Measurements from ENCODE around the gene GAREM1. TPM values are rescaled to one million over a fixed set of nuclear protein-coding genes. Genes with fewer than 3 reads are reported as not detected.

GAREM1 gene
- total RNA-seq, 1 experiment from 2014 or later: 7.0 TPM

DNA sequence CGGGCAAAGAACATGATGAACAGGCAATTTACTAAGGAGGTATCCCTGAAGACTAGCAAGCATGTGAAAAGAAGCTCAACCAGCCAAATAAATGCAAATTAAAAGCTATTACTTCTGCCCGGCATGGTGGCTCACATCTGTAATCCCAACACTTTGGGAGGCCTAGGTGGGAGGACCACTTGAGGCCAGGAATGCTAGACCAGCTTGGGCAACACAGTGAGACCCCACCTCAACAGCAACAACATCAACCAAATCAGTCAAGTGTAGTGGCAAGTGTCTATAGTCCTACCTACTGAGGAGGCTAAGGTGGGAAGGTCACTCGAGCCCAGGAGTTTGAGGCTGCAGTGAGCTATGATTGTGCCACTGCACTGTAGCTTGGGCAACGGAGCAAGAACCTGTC is 141.7 kb downstream of the GAREM1 start:
- Mint-ChIP-seq H3K27me3 (ENCODE audit: low read depth) (no peaks in the 10 kb centered on the region), H3K27ac (no peak overlapping the region), H3K36me3 (no peaks in the 10 kb centered on the region), H3K4me3 (no peak overlapping the region), H3K9me3 (0 out of 2 replicates have a peak, but pooled peaks cover 3% of the 10 kb centered on the region), H3K4me1 (peaks cover 16% of the 10 kb centered on the region)
- POLR2A ChIA-PET: no interaction called here
- DNase-seq (ENCODE audit: low spot score) (no peak), ATAC-seq (no peak)
- CTCF ChIA-PET: interaction anchor here (1.0 to 1.3 kb wide), 2 partner anchors 39 to 220 kb away, joined by 3 read pairs; no protein-coding TSS in a partner anchor
- no peak for TF ChIP-seq TEAD1 (CRISPR knock-in tag; IDR thresholded peaks at IDR 0.05)
- no peak for TF ChIP-seq SMAD4 (CRISPR knock-in tag; IDR thresholded peaks at IDR 0.05)
- peak; percentile 99 for TF ChIP-seq ZNF121 (CRISPR knock-in tag; IDR thresholded peaks at IDR 0.05)
- TF ChIP-seq GTF2I (CRISPR knock-in tag; conservative IDR thresholded peaks at IDR 0.05): peak; percentile 84

DNA sequence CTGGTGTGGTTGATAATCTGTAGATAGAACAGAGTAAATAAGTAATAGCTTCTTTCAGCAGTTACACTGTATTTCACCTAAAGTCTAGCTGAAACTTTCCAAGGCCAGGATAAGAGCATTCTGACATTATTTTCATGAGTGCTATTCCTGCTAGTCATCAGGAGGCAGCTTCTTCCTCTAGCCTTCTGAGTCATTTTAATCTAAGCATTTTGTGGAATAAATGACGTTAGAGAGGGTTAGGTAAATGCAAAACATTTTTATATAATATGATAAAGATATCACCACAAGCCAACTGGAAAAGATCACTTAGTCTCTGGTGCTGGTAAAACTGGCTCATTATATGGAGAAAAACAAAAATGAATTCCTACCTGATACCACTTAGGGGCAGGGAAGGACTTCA is 142.3 kb downstream of the GAREM1 start:
- Mint-ChIP-seq H3K4me1 (peaks cover 16% of the 10 kb centered on the region), H3K36me3 (no peaks in the 10 kb centered on the region), H3K9me3 (0 out of 2 replicates have a peak, but pooled peaks cover 3% of the 10 kb centered on the region), H3K27me3 (ENCODE audit: low read depth) (no peaks in the 10 kb centered on the region), H3K4me3 (no peak overlapping the region), H3K27ac (no peak overlapping the region)
- DNase-seq (ENCODE audit: low spot score): no peak
- ChIA-PET POLR2A (no interaction called here), CTCF (interaction anchor here (1.0 to 1.3 kb wide), 2 partner anchors 39 to 221 kb away, joined by 3 read pairs; no protein-coding TSS in a partner anchor)
- TF ChIP-seq, protein P1, sequence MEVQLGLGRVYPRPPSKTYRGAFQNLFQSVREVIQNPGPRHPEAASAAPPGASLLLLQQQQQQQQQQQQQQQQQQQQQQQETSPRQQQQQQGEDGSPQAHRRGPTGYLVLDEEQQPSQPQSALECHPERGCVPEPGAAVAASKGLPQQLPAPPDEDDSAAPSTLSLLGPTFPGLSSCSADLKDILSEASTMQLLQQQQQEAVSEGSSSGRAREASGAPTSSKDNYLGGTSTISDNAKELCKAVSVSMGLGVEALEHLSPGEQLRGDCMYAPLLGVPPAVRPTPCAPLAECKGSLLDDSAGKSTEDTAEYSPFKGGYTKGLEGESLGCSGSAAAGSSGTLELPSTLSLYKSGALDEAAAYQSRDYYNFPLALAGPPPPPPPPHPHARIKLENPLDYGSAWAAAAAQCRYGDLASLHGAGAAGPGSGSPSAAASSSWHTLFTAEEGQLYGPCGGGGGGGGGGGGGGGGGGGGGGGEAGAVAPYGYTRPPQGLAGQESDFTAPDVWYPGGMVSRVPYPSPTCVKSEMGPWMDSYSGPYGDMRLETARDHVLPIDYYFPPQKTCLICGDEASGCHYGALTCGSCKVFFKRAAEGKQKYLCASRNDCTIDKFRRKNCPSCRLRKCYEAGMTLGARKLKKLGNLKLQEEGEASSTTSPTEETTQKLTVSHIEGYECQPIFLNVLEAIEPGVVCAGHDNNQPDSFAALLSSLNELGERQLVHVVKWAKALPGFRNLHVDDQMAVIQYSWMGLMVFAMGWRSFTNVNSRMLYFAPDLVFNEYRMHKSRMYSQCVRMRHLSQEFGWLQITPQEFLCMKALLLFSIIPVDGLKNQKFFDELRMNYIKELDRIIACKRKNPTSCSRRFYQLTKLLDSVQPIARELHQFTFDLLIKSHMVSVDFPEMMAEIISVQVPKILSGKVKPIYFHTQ (CRISPR knock-in tag; IDR thresholded peaks at IDR 0.05): no peak
- no peak for TF ChIP-seq OVOL2 (CRISPR knock-in tag; IDR thresholded peaks at IDR 0.05; ENCODE audit: borderline replicate concordance)
- no peak for TF ChIP-seq ZNF317 (CRISPR knock-in tag; IDR thresholded peaks at IDR 0.05; ENCODE audit: borderline replicate concordance, low read depth)
- no peak for TF ChIP-seq GRHL2 (CRISPR knock-in tag; IDR thresholded peaks at IDR 0.05; ENCODE audit: insufficient replicate concordance, severe bottlenecking)
- TF ChIP-seq, protein P2, sequence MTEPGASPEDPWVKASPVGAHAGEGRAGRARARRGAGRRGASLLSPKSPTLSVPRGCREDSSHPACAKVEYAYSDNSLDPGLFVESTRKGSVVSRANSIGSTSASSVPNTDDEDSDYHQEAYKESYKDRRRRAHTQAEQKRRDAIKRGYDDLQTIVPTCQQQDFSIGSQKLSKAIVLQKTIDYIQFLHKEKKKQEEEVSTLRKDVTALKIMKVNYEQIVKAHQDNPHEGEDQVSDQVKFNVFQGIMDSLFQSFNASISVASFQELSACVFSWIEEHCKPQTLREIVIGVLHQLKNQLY (CRISPR knock-in tag; IDR thresholded peaks at IDR 0.05): no peak
- TF ChIP-seq HMGA2 (CRISPR knock-in tag; IDR thresholded peaks at IDR 0.05): no peak
- TF ChIP-seq, protein P3, sequence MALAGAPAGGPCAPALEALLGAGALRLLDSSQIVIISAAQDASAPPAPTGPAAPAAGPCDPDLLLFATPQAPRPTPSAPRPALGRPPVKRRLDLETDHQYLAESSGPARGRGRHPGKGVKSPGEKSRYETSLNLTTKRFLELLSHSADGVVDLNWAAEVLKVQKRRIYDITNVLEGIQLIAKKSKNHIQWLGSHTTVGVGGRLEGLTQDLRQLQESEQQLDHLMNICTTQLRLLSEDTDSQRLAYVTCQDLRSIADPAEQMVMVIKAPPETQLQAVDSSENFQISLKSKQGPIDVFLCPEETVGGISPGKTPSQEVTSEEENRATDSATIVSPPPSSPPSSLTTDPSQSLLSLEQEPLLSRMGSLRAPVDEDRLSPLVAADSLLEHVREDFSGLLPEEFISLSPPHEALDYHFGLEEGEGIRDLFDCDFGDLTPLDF (CRISPR knock-in tag; IDR thresholded peaks at IDR 0.05): no peak
- no peak for TF ChIP-seq ZNF671 (CRISPR knock-in tag; IDR thresholded peaks at IDR 0.05)
- TF ChIP-seq ZNF416 (CRISPR knock-in tag; IDR thresholded peaks at IDR 0.05): no peak
- TF ChIP-seq, protein P4, sequence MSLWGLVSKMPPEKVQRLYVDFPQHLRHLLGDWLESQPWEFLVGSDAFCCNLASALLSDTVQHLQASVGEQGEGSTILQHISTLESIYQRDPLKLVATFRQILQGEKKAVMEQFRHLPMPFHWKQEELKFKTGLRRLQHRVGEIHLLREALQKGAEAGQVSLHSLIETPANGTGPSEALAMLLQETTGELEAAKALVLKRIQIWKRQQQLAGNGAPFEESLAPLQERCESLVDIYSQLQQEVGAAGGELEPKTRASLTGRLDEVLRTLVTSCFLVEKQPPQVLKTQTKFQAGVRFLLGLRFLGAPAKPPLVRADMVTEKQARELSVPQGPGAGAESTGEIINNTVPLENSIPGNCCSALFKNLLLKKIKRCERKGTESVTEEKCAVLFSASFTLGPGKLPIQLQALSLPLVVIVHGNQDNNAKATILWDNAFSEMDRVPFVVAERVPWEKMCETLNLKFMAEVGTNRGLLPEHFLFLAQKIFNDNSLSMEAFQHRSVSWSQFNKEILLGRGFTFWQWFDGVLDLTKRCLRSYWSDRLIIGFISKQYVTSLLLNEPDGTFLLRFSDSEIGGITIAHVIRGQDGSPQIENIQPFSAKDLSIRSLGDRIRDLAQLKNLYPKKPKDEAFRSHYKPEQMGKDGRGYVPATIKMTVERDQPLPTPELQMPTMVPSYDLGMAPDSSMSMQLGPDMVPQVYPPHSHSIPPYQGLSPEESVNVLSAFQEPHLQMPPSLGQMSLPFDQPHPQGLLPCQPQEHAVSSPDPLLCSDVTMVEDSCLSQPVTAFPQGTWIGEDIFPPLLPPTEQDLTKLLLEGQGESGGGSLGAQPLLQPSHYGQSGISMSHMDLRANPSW (CRISPR knock-in tag; conservative IDR thresholded peaks at IDR 0.05; ENCODE audit: low read depth): no peak
- TF ChIP-seq ZNF121 (CRISPR knock-in tag; IDR thresholded peaks at IDR 0.05): no peak
- TF ChIP-seq, protein P5, sequence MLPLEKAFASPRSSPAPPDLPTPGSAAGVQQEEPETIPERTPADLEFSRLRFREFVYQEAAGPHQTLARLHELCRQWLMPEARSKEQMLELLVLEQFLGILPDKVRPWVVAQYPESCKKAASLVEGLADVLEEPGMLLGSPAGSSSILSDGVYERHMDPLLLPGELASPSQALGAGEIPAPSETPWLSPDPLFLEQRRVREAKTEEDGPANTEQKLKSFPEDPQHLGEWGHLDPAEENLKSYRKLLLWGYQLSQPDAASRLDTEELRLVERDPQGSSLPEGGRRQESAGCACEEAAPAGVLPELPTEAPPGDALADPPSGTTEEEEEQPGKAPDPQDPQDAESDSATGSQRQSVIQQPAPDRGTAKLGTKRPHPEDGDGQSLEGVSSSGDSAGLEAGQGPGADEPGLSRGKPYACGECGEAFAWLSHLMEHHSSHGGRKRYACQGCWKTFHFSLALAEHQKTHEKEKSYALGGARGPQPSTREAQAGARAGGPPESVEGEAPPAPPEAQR (CRISPR knock-in tag; IDR thresholded peaks at IDR 0.05): no peak
- TF ChIP-seq, protein P6, sequence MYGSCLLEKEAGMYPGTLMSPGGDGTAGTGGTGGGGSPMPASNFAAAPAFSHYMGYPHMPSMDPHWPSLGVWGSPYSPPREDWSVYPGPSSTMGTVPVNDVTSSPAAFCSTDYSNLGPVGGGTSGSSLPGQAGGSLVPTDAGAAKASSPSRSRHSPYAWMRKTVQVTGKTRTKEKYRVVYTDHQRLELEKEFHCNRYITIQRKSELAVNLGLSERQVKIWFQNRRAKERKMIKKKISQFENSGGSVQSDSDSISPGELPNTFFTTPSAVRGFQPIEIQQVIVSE (CRISPR knock-in tag; IDR thresholded peaks at IDR 0.05; ENCODE audit: borderline replicate concordance): no peak
- TF ChIP-seq, protein P7, sequence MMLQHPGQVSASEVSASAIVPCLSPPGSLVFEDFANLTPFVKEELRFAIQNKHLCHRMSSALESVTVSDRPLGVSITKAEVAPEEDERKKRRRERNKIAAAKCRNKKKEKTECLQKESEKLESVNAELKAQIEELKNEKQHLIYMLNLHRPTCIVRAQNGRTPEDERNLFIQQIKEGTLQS (CRISPR knock-in tag; conservative IDR thresholded peaks at IDR 0.05): no peak
- TF ChIP-seq, protein P8, sequence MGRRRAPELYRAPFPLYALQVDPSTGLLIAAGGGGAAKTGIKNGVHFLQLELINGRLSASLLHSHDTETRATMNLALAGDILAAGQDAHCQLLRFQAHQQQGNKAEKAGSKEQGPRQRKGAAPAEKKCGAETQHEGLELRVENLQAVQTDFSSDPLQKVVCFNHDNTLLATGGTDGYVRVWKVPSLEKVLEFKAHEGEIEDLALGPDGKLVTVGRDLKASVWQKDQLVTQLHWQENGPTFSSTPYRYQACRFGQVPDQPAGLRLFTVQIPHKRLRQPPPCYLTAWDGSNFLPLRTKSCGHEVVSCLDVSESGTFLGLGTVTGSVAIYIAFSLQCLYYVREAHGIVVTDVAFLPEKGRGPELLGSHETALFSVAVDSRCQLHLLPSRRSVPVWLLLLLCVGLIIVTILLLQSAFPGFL (CRISPR knock-in tag; IDR thresholded peaks at IDR 0.05; ENCODE audit: borderline replicate concordance): no peak
- no peak for TF ChIP-seq EMX1 (CRISPR knock-in tag; IDR thresholded peaks at IDR 0.05)
- no peak for TF ChIP-seq NFE2L1 (CRISPR knock-in tag; IDR thresholded peaks at IDR 0.05)
- TF ChIP-seq MYBL2 (CRISPR knock-in tag; IDR thresholded peaks at IDR 0.05): no peak
- TF ChIP-seq, protein P9, sequence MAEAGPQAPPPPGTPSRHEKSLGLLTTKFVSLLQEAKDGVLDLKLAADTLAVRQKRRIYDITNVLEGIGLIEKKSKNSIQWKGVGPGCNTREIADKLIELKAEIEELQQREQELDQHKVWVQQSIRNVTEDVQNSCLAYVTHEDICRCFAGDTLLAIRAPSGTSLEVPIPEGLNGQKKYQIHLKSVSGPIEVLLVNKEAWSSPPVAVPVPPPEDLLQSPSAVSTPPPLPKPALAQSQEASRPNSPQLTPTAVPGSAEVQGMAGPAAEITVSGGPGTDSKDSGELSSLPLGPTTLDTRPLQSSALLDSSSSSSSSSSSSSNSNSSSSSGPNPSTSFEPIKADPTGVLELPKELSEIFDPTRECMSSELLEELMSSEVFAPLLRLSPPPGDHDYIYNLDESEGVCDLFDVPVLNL (CRISPR knock-in tag; IDR thresholded peaks at IDR 0.05; ENCODE audit: borderline replicate concordance, low read depth): no peak
- no peak for ATAC-seq
